GM12874 (cell line): ENCODE measurements around the gene PPP2R5A.

Source experiments
- CTCF ChIP-seq: IDR thresholded peaks from 2 replicates; pipeline ENCODE4 v1.5.1; 2011; ENCODE audit warnings: low read depth, mild to moderate bottlenecking, control low read depth, low read length, moderate library complexity; ENCODE audit not compliant: insufficient read depth

The PPP2R5A gene

GRCh38 chr1:212242288-212242984 lies 42.8 kb upstream of the PPP2R5A start:
- no peak for TF ChIP-seq CTCF

- no peak for TF ChIP-seq CTCF
Observed at GRCh38 chr1:212242985-212243308, 42.3 kb upstream of the PPP2R5A start.

GRCh38 chr1:212244441-212244840 lies 40.8 kb upstream of the PPP2R5A start:
- no peak for TF ChIP-seq CTCF

- TF ChIP-seq CTCF = no peak
Observed at GRCh38 chr1:212247179-212247721, 38.0 kb upstream of the PPP2R5A start.

GRCh38 chr1:212247988-212248387 lies 37.2 kb upstream of the PPP2R5A start:
- TF ChIP-seq CTCF = no peak

GRCh38 chr1:212254853-212255363 lies 30.3 kb upstream of the PPP2R5A start:
- TF ChIP-seq CTCF = no peak

- no peak for TF ChIP-seq CTCF
Observed at GRCh38 chr1:212255705-212256307, 29.4 kb upstream of the PPP2R5A start.
